Activated CD4-positive, CD25-positive, alpha-beta regulatory T cell treated with anti-CD3 and anti-CD28 coated beads, Interleukin-2, amount 50 U/mL, for 72 hours (primary cell): ENCODE data around the gene INSYN2B.
"Not testable (repeated sequence)": the region's sequence is repeated elsewhere in the genome, so short reads cannot be mapped to it uniquely, and the experiment has no call there.

Experiments used
- DNase-seq: peaks from one replicate; pipeline ENCODE4 v3.0.0; 2021

The INSYN2B gene

GRCh38 chr5:169840405-169840804, 139.9 kb downstream of the INSYN2B start:
- DNase-seq: no peak

- no peak for DNase-seq
Measured at GRCh38 chr5:169838688-169839087, 141.6 kb downstream of the INSYN2B start.

GRCh38 chr5:169837686-169838085, 142.6 kb downstream of the INSYN2B start:
- DNase-seq: no peak

GRCh38 chr5:169836835-169837536, 143.3 kb downstream of the INSYN2B start:
- DNase-seq: no peak

- DNase-seq: not testable (repeated sequence)
Measured at GRCh38 chr5:169834540-169834939, 145.8 kb downstream of the INSYN2B start.

GRCh38 chr5:169833681-169834292, 146.5 kb downstream of the INSYN2B start:
- DNase-seq: not testable (repeated sequence)

GRCh38 chr5:169832845-169833244, 147.4 kb downstream of the INSYN2B start:
- no peak for DNase-seq

GRCh38 chr5:169832304-169832703, 148.0 kb downstream of the INSYN2B start:
- no peak for DNase-seq

- DNase-seq: no peak
Measured at GRCh38 chr5:169831331-169831730, 149.0 kb downstream of the INSYN2B start.

- no peak for DNase-seq
Measured at GRCh38 chr5:169828385-169828784, 151.9 kb downstream of the INSYN2B start.

GRCh38 chr5:169827769-169828168, 152.5 kb downstream of the INSYN2B start:
- DNase-seq: no peak

GRCh38 chr5:169826618-169827017, 153.7 kb downstream of the INSYN2B start:
- no peak for DNase-seq

- DNase-seq: no peak
Measured at GRCh38 chr5:169817031-169817430, 163.3 kb downstream of the INSYN2B start.

GRCh38 chr5:169814522-169814921, 165.8 kb downstream of the INSYN2B start:
- DNase-seq: no peak
